Ascending aorta (tissue), 2 donors: ENCODE measurements around the gene NEMF. TPM values are rescaled to one million over a fixed set of nuclear protein-coding genes. Genes with fewer than 3 reads are reported as not detected.

Experiments
- DNase-seq, 2 donors: peaks; one replicate each; pipeline ENCODE4 v3.0.0-alpha.2; 2019; ENCODE audit warnings: low spot score in 2 of 2
- H3K27ac ChIP-seq, 2 donors: fragments of 200-600 bp; sonication (generic); one replicate each; pipeline ENCODE4 v1.5.1; 2016 to 2017; ENCODE audit warnings: mild to moderate bottlenecking in 1 of 2
- H3K27me3 ChIP-seq: fragments of 200-600 bp; sonication (generic); one replicate; pipeline ENCODE4 v1.5.1; 2017
- H3K36me3 ChIP-seq, 2 donors: fragments of 200-600 bp; sonication (generic); one replicate each; pipeline ENCODE4 v1.5.1; 2016
- H3K4me1 ChIP-seq, 2 donors: fragments of 200-600 bp; sonication (generic); one replicate each; pipeline ENCODE4 v1.5.1; 2016 to 2017; ENCODE audit warnings: mild to moderate bottlenecking in 1 of 2
- H3K4me3 ChIP-seq, 2 donors: fragments of 200-600 bp; sonication (generic); one replicate each; pipeline ENCODE4 v1.5.1; 2016 to 2017; ENCODE audit warnings: mild to moderate bottlenecking in 1 of 2
- H3K9me3 ChIP-seq, 2 donors: fragments of 200-600 bp; sonication (generic); one replicate each; pipeline ENCODE4 v1.5.1; 2016
- CTCF ChIP-seq, 3 experiments: fragments of 200-600 bp in 2 of 3; fragments of 450-650 bp in 1 of 3; sonication (generic) in 2 of 3; IDR thresholded peaks; one replicate each; pipeline ENCODE4 v1.5.1; 2016 to 2019; ENCODE audit warnings: antibody characterized with exemption in 3 of 3, mild to moderate bottlenecking in 1 of 3, moderate library complexity in 1 of 3
- intact Hi-C: fragments of 100-400 bp; cut with DNase I; formaldehyde crosslinking; loops from one replicate; pipeline ENCODE4 v1.15.1; 2023
- total RNA-seq: library from RNA; depleted of rRNA; stranded (reverse); fragments of >200 nt; gene quantifications from one replicate; pipeline ENCODE4 v1.1.0, GENCODE V29; 2016

The NEMF gene
- total RNA-seq, 1 donor from 2014 or later: 14.6 TPM

- DNase-seq: no peak
- H3K27ac ChIP-seq: peak overlapping the region; percentile 64 to 73
Measured at GRCh38 chr14:49868720-49869114, 16.1 kb upstream of the NEMF start.

GRCh38 chr14:49867831-49868719 lies 15.5 kb upstream of the NEMF start:
- Histone ChIP-seq H3K27me3 (no peaks in the 10 kb centered on the region), H3K36me3 (no peaks in the 10 kb centered on the region), H3K9me3 (no peaks in the 10 kb centered on the region), H3K27ac (peak overlapping the region; percentile 89 to 90), H3K4me1 (peaks cover 3 to 8% of the 10 kb centered on the region in 2 donors), H3K4me3 (peak overlapping the region; percentile 64 to 66)
- peak; percentile 89 to 98 for DNase-seq
- intact Hi-C loops: loop anchor here (1.0 to 10.0 kb wide), 4 partner anchors 24 to 447 kb away; partner anchors contain the start of genes DMAC2L, KLHDC1 and L2HGDH
- no peak for TF ChIP-seq CTCF (IDR thresholded peaks at IDR 0.05)

More at GRCh38 chr14:49868720-49869114, 16.1 kb upstream of the NEMF start:
- H3K4me3 ChIP-seq: peak overlapping the region; percentile 64 to 66
- no peaks in the 10 kb centered on the region for H3K36me3 ChIP-seq
- no peaks in the 10 kb centered on the region for H3K9me3 ChIP-seq
- no peaks in the 10 kb centered on the region for H3K27me3 ChIP-seq
- TF ChIP-seq CTCF (IDR thresholded peaks at IDR 0.05): no peak
- intact Hi-C loops: loop anchor here (1.0 to 10.0 kb wide), 4 partner anchors 24 to 446 kb away; partner anchors contain the start of genes DMAC2L, KLHDC1 and L2HGDH
- H3K4me1 ChIP-seq: peaks cover 3 to 7% of the 10 kb centered on the region in 2 donors

- DNase-seq: peak in 1 of 2 donors; percentile 89
- H3K4me3 ChIP-seq: no peak overlapping the region
- intact Hi-C loops: loop anchor here (1.0 to 10.0 kb wide), 4 partner anchors 171 to 449 kb away; partner anchors contain the start of genes DMAC2L, KLHDC1 and L2HGDH
Measured at GRCh38 chr14:49865431-49865859, 12.9 kb upstream of the NEMF start.

GRCh38 chr14:49863487-49864281 lies 11.1 kb upstream of the NEMF start:
- DNase-seq: no peak
- Histone ChIP-seq H3K4me1 (peaks cover 6 to 11% of the 10 kb centered on the region in 2 donors), H3K27me3 (no peaks in the 10 kb centered on the region), H3K27ac (peak overlapping the region; percentile 98 to 99), H3K4me3 (peak overlapping the region; percentile 65 to 77), H3K9me3 (no peaks in the 10 kb centered on the region), H3K36me3 (no peaks in the 10 kb centered on the region)
- no peak for TF ChIP-seq CTCF (IDR thresholded peaks at IDR 0.05)
- intact Hi-C loops: loop anchor here (2.0 to 10.0 kb wide), 9 partner anchors 119 to 669 kb away; partner anchors contain the start of genes DMAC2L, KLHDC1, L2HGDH and MAP4K5

More at GRCh38 chr14:49865431-49865859, 12.9 kb upstream of the NEMF start:
- no peaks in the 10 kb centered on the region for H3K9me3 ChIP-seq
- H3K4me1 ChIP-seq: peaks cover 6 to 11% of the 10 kb centered on the region in 2 donors
- TF ChIP-seq CTCF (IDR thresholded peaks at IDR 0.05): peak; percentile 56 to 86 (median 83)
- peak overlapping the region; percentile 98 to 99 for H3K27ac ChIP-seq
- H3K27me3 ChIP-seq: no peaks in the 10 kb centered on the region
- no peaks in the 10 kb centered on the region for H3K36me3 ChIP-seq

GRCh38 chr14:49862089-49862673 lies 9.6 kb upstream of the NEMF start:
- no peaks in the 10 kb centered on the region for H3K27me3 ChIP-seq
- H3K4me3 ChIP-seq: peak overlapping the region; percentile 65 to 77
- DNase-seq: peak; percentile 44 to 95
- peak; percentile 100 for TF ChIP-seq CTCF (IDR thresholded peaks at IDR 0.05)
- no peaks in the 10 kb centered on the region for H3K36me3 ChIP-seq
- H3K9me3 ChIP-seq: no peaks in the 10 kb centered on the region
- intact Hi-C loops: loop anchor here (2.0 to 10.0 kb wide), 8 partner anchors 120 to 670 kb away; partner anchors contain the start of genes DMAC2L, KLHDC1, L2HGDH and MAP4K5
- H3K27ac ChIP-seq: peak overlapping the region; percentile 98 to 99
- peaks cover 3 to 11% of the 10 kb centered on the region in 2 donors for H3K4me1 ChIP-seq
